Muscle of leg (tissue), 11 donors: ENCODE data around the gene SLC44A3. TPM values are rescaled to one million over a fixed set of nuclear protein-coding genes. Genes with fewer than 3 reads are reported as not detected.

Experiments used
- DNase-seq: peaks from one replicate; pipeline ENCODE4 v3.0.0; 2013
- H3K27ac ChIP-seq: one replicate; pipeline ENCODE4 v1.5.1; 2013; ENCODE audit warnings: mild to moderate bottlenecking, low read length, control low read depth
- H3K27me3 ChIP-seq: one replicate; pipeline ENCODE4 v1.6.1; 2013; ENCODE audit warnings: low read length; ENCODE audit not compliant: control insufficient read depth, insufficient read depth
- H3K36me3 ChIP-seq: one replicate; pipeline ENCODE4 v1.6.1; 2013; ENCODE audit warnings: low read length; ENCODE audit not compliant: control insufficient read depth, insufficient read depth
- H3K4me1 ChIP-seq: one replicate; pipeline ENCODE4 v1.6.1; 2013; ENCODE audit warnings: low read length; ENCODE audit not compliant: control insufficient read depth, insufficient read depth
- H3K4me3 ChIP-seq: one replicate; pipeline ENCODE4 v1.5.1; 2013; ENCODE audit warnings: low read length, control low read depth
- H3K9me3 ChIP-seq: replicated peaks from 2 replicates; pipeline ENCODE4 v1.6.1; 2013; ENCODE audit warnings: low read depth, low read length; ENCODE audit not compliant: control insufficient read depth
- WGBS: methylation state at CpG from one replicate; pipeline ENCODE4 v1.1.5; 2013; ENCODE audit warnings: missing lambda C conversion rate; ENCODE audit not compliant: insufficient coverage; 5-methylcytosine and 5-hydroxymethylcytosine counted together
- polyA plus RNA-seq, 8 donors: library from polyadenylated mRNA; unstranded; fragments of 120-200 nt; gene quantifications; one replicate each; pipeline versions ENCODE4 v1.2.1 to v1.2.3, GENCODE V29; 2013; ENCODE audit warnings: inconsistent platforms in 1 of 8, low replicate concordance in 1 of 8; ENCODE audit not compliant: insufficient read length in 8 of 8, insufficient read depth in 1 of 8
- total RNA-seq: library from RNA; stranded (reverse); fragments of 120-200 nt; gene quantifications from one replicate; pipeline ENCODE4 v1.2.4, GENCODE V29; 2013

Gene SLC44A3
- total and polyA plus RNA-seq, 9 donors, result 2.1 to 5.2 (median 3.7) TPM

GRCh38 chr1:94898491-94899385 is 78.6 kb downstream of the SLC44A3 start:
- no CpG with 5 or more reads among the region's 7 CpGs for WGBS
- no peaks in the 10 kb centered on the region for H3K27me3 ChIP-seq
- no peak overlapping the region for H3K27ac ChIP-seq
- no peaks in the 10 kb centered on the region for H3K9me3 ChIP-seq
- H3K4me3 ChIP-seq, result no peak overlapping the region
- peaks cover 2% of the 10 kb centered on the region for H3K4me1 ChIP-seq
- no peak for DNase-seq
- peaks cover 60% of the 10 kb centered on the region for H3K36me3 ChIP-seq

DNA sequence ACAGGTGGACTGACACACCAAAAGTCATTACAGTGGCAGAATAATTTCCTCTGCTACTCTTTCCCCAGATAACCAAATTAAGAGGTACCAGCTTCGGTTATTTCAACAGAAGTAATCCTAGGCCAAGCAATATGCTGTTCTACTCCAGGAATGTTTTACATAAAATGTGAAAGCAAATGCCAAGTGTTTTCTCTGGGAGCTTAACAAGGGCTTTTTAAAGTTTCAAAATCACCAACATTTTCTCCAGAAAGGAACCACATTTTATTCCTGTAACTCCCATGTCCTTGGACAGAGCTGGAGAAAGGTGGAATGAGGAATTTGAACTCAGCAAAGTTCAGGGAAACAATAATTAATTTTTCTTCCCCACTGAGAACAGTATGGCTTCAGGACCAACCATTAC is 79.6 kb downstream of the SLC44A3 start:
- no peak for DNase-seq

GRCh38 chr1:94901841-94902240 is 81.7 kb downstream of the SLC44A3 start:
- H3K36me3 ChIP-seq, result peaks cover 44% of the 10 kb centered on the region
- H3K27ac ChIP-seq, result no peak overlapping the region
- 75% methylated on average over 2 of the region's 4 CpGs for WGBS
- H3K27me3 ChIP-seq, result no peaks in the 10 kb centered on the region
- H3K9me3 ChIP-seq, result no peaks in the 10 kb centered on the region
- H3K4me3 ChIP-seq, result no peak overlapping the region
- no peak for DNase-seq
- peaks cover 10% of the 10 kb centered on the region for H3K4me1 ChIP-seq

More for the DNA sequence above, 79.6 kb downstream of the SLC44A3 start:
- H3K4me1 ChIP-seq, result peaks cover 4% of the 10 kb centered on the region
- H3K36me3 ChIP-seq, result peaks cover 53% of the 10 kb centered on the region
- H3K27ac ChIP-seq, result no peak overlapping the region
- no peaks in the 10 kb centered on the region for H3K27me3 ChIP-seq
- WGBS, result no CpG with 5 or more reads among the region's 1 CpG
- no peaks in the 10 kb centered on the region for H3K9me3 ChIP-seq
- no peak overlapping the region for H3K4me3 ChIP-seq

GRCh38 chr1:94903280-94904009 is 83.3 kb downstream of the SLC44A3 start:
- no peaks in the 10 kb centered on the region for H3K27me3 ChIP-seq
- H3K4me1 ChIP-seq, result peaks cover 12% of the 10 kb centered on the region
- H3K27ac ChIP-seq, result peak overlapping the region; percentile 52

DNA sequence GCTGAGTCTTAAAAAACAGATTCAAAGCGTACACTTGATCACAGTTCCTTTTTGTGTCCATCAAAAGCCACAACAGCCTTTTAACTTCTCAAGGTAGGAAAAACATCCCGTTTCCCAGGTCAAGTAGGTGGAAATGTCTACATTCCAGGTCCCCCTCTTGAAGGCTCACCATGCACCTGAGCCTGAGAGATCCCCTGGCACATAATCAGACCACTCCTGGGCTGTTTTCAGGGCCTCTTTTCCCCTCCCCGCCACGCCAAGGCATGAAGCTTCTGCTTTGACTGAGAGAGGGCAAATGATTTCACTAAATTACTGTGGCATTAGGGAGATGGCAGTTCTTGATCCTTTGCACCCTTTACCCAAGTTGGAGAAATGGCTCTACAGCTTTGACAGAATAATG is 85.0 kb downstream of the SLC44A3 start:
- Histone ChIP-seq H3K9me3 (no peaks in the 10 kb centered on the region), H3K27ac (no peak overlapping the region), H3K36me3 (peaks cover 37% of the 10 kb centered on the region), H3K27me3 (no peaks in the 10 kb centered on the region), H3K4me3 (no peak overlapping the region), H3K4me1 (peaks cover 17% of the 10 kb centered on the region)
- 84% methylated on average over 2 of the region's 4 CpGs for WGBS
- DNase-seq, result no peak

More at GRCh38 chr1:94903280-94904009, 83.3 kb downstream of the SLC44A3 start:
- Histone ChIP-seq H3K36me3 (peaks cover 43% of the 10 kb centered on the region), H3K9me3 (no peaks in the 10 kb centered on the region), H3K4me3 (no peak overlapping the region)
- DNase-seq, result no peak
- WGBS, result no CpG with 5 or more reads among the region's 7 CpGs

DNA sequence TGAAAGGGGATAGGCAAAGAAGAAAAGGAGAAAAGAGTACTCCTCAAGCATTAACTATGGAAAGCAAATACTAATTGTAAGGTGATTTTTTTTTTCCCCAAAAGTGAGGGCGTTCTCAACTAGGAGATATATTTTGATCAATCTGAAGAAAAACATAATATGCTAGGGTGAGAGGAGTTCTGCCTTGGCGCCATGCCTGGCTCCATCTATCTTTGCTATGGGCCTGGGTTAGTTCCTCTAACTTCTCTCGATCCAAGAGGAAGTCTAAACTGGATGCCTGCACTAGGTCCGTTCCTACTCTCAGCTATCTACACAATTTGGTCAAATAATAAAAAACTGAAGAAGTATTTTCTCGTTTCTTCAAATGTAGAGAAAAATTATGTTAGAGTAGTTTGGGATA is 86.2 kb downstream of the SLC44A3 start:
- Histone ChIP-seq H3K27me3 (no peaks in the 10 kb centered on the region), H3K4me1 (peaks cover 21% of the 10 kb centered on the region), H3K4me3 (no peak overlapping the region), H3K27ac (no peak overlapping the region), H3K36me3 (peaks cover 34% of the 10 kb centered on the region), H3K9me3 (no peaks in the 10 kb centered on the region)
- no peak for DNase-seq
- no CpG with 5 or more reads among the region's 5 CpGs for WGBS

DNA sequence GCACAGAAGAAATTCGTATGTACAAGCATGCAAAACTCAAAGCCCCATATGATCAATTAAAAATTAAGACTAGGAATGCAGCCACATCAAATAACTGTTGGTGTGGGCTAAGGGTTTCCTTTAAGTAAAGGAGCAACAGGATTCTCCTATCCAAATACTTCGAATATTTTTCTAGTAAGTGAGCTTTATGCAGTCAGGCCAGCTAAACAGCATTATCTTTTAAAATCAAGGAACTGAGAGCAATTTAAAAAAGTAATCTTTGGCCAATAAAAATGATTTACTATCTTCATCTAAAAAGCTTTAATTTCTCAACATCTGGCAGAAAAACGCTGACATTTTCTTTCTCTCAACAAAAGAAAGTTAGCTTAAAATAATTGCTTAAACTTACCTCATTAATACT is 87.0 kb downstream of the SLC44A3 start:
- DNase-seq, result no peak
- peaks cover 29% of the 10 kb centered on the region for H3K36me3 ChIP-seq
- H3K4me1 ChIP-seq, result peaks cover 19% of the 10 kb centered on the region
- no peaks in the 10 kb centered on the region for H3K9me3 ChIP-seq
- H3K27ac ChIP-seq, result no peak overlapping the region
- 29% methylated on average over 1 of the region's 3 CpGs for WGBS
- no peak overlapping the region for H3K4me3 ChIP-seq
- H3K27me3 ChIP-seq, result no peaks in the 10 kb centered on the region

GRCh38 chr1:94908190-94908589 is 88.0 kb downstream of the SLC44A3 start:
- Histone ChIP-seq H3K4me1 (peaks cover 26% of the 10 kb centered on the region), H3K27ac (no peak overlapping the region), H3K27me3 (no peaks in the 10 kb centered on the region), H3K4me3 (no peak overlapping the region), H3K36me3 (peaks cover 23% of the 10 kb centered on the region), H3K9me3 (no peaks in the 10 kb centered on the region)
- DNase-seq, result no peak
- WGBS, result 97% methylated on average over 5 of the region's 7 CpGs

DNA sequence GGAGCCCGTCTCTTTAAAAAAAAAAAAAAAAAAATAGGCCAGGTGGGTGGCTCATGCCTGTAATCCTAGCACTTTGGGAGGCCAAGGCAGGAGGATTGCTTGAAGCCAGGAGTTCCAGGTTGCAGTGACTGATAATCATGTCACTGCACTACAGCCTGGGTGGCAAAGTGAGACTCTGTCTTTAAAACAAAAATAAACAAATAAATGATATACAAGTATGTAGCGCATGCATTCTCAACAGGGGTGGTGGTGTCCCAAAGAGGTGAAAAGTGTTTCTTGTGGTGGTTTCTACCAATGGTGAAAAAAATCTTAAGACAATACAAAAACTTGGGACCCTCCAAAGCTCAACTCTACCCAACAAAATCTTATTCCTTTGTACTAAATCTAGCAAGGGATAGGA is 88.8 kb downstream of the SLC44A3 start:
- no peak for DNase-seq
- Histone ChIP-seq H3K27me3 (no peaks in the 10 kb centered on the region), H3K4me3 (no peak overlapping the region), H3K36me3 (peaks cover 19% of the 10 kb centered on the region), H3K9me3 (no peaks in the 10 kb centered on the region), H3K27ac (no peak overlapping the region), H3K4me1 (peaks cover 29% of the 10 kb centered on the region)
- WGBS, result no CpG with 5 or more reads among the region's 2 CpGs

DNA sequence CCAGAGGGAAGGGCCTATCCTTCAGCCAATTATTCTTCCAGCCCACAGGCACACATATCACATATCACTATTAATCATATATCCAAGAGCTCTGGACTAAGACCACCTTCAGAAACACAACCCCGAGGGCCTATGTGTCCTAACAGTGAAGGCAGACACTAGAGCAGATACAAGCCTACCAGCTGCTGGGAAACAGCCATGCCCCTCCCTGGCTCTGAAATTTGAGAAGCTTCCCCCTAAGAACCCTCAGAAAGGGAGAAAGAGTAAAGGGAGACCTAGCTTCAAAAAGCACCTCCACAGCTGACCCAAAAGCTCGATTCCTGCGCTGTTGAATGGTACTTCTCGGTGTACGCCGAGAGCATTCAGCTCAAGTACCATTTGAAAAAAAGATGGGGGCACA is 89.3 kb downstream of the SLC44A3 start:
- Histone ChIP-seq H3K4me1 (peaks cover 33% of the 10 kb centered on the region), H3K27me3 (no peaks in the 10 kb centered on the region), H3K27ac (peak overlapping the region; percentile 48), H3K4me3 (no peak overlapping the region), H3K9me3 (no peaks in the 10 kb centered on the region), H3K36me3 (peaks cover 19% of the 10 kb centered on the region)
- DNase-seq, result peak; percentile 46
- 78% methylated on average over 3 of the region's 6 CpGs for WGBS
